ENCODE data around the gene TAF6.

TAF6 gene

DNA sequence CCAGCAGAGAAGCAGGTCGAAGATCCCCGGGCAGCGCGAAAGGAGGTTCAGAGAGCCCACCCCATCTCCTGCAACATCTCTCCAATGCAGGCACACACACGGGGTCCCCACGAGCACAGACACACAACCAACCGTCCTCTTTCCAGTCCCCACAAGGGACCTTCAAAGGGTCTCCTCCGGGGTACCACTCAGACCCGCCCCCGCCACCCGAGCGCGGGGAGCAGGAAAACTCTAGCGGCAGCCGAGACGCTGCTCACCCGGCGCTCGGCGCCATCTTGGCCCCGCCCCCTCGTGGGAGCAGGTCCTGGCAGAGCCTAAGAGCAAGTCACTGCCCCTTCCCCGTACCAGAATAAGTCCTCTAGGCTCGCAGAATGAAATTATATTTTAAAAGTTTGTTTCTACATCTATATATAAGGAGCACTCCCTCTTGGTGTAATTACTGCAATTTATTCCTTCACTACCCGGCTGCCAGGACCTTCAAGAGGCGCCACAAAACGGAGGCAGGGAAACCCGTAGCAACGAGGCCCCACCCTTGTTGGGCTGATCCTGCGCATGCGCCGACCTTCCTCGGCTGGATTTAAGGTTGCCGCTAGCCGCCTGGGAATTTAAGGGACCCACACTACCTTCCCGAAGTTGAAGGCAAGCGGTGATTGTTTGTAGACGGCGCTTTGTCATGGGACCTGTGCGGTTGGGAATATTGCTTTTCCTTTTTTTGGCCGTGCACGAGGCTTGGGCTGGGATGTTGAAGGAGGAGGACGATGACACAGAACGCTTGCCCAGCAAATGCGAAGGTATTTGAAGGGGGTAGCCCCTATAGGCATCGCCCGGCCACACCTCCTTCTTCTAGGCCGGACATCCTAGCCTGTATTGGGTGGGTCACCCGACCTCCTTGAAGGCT is at the start of gene TAF6, which contains the start of gene CNPY4 (continued):
- TF ChIP-seq, protein P1, sequence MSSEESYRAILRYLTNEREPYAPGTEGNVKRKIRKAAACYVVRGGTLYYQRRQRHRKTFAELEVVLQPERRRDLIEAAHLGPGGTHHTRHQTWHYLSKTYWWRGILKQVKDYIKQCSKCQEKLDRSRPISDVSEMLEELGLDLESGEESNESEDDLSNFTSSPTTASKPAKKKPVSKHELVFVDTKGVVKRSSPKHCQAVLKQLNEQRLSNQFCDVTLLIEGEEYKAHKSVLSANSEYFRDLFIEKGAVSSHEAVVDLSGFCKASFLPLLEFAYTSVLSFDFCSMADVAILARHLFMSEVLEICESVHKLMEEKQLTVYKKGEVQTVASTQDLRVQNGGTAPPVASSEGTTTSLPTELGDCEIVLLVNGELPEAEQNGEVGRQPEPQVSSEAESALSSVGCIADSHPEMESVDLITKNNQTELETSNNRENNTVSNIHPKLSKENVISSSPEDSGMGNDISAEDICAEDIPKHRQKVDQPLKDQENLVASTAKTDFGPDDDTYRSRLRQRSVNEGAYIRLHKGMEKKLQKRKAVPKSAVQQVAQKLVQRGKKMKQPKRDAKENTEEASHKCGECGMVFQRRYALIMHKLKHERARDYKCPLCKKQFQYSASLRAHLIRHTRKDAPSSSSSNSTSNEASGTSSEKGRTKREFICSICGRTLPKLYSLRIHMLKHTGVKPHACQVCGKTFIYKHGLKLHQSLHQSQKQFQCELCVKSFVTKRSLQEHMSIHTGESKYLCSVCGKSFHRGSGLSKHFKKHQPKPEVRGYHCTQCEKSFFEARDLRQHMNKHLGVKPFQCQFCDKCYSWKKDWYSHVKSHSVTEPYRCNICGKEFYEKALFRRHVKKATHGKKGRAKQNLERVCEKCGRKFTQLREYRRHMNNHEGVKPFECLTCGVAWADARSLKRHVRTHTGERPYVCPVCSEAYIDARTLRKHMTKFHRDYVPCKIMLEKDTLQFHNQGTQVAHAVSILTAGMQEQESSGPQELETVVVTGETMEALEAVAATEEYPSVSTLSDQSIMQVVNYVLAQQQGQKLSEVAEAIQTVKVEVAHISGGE (tag by site-specific recombination; conservative IDR thresholded peaks at IDR 0.05; ENCODE audit: low read depth), result peak; percentile 45
- TF ChIP-seq OSR2 (tag by site-specific recombination; IDR thresholded peaks at IDR 0.05) (0 out of 2 replicates have a peak, but pooled peaks have one; percentile 26), ZNF366 (tag by site-specific recombination; conservative IDR thresholded peaks at IDR 0.05) (no peak), ZBTB7A (tag by site-specific recombination; IDR thresholded peaks at IDR 0.05; ENCODE audit: low read depth) (peak; percentile 91), KLF1 (tag by site-specific recombination; IDR thresholded peaks at IDR 0.05) (peak; percentile 47), ZNF837 (tag by site-specific recombination; IDR thresholded peaks at IDR 0.05) (no peak), ZNF2 (tag by site-specific recombination; IDR thresholded peaks at IDR 0.05) (peak; percentile 85), ZNF610 (tag by site-specific recombination; IDR thresholded peaks at IDR 0.05; ENCODE audit: borderline replicate concordance) (0 out of 2 replicates have a peak, but pooled peaks have one; percentile 43), ZNF146 (tag by site-specific recombination; IDR thresholded peaks at IDR 0.05) (peak; percentile 18; the same call in 1 of the 2 replicates), GLIS2 (tag by site-specific recombination; IDR thresholded peaks at IDR 0.05) (peak; percentile 68), ZBTB26 (tag by site-specific recombination; optimal IDR thresholded peaks at IDR 0.05) (peak; percentile 20), SP2 (tag by site-specific recombination; IDR thresholded peaks at IDR 0.05) (peak; percentile 63), KLF9 (tag by site-specific recombination; IDR thresholded peaks at IDR 0.05; ENCODE audit: low read depth) (peak; percentile 93), ZNF341 (tag by site-specific recombination; IDR thresholded peaks at IDR 0.05; ENCODE audit: low read depth) (0 out of 2 replicates have a peak, but pooled peaks have one; percentile 18), ZBTB10 (tag by site-specific recombination; IDR thresholded peaks at IDR 0.05) (peak; percentile 87), ZNF571 (tag by site-specific recombination; IDR thresholded peaks at IDR 0.05) (no peak), ZNF626 (tag by site-specific recombination; IDR thresholded peaks at IDR 0.05) (no peak), WT1 (tag by site-specific recombination; IDR thresholded peaks at IDR 0.05) (0 out of 2 replicates have a peak, but pooled peaks have one; percentile 45), ZNF660 (tag by site-specific recombination; IDR thresholded peaks at IDR 0.05) (peak; percentile 82), ZNF10 (tag by site-specific recombination; IDR thresholded peaks at IDR 0.05) (no peak), KLF8 (tag by site-specific recombination; IDR thresholded peaks at IDR 0.05) (peak; percentile 93)
- TF ChIP-seq, protein P2, sequence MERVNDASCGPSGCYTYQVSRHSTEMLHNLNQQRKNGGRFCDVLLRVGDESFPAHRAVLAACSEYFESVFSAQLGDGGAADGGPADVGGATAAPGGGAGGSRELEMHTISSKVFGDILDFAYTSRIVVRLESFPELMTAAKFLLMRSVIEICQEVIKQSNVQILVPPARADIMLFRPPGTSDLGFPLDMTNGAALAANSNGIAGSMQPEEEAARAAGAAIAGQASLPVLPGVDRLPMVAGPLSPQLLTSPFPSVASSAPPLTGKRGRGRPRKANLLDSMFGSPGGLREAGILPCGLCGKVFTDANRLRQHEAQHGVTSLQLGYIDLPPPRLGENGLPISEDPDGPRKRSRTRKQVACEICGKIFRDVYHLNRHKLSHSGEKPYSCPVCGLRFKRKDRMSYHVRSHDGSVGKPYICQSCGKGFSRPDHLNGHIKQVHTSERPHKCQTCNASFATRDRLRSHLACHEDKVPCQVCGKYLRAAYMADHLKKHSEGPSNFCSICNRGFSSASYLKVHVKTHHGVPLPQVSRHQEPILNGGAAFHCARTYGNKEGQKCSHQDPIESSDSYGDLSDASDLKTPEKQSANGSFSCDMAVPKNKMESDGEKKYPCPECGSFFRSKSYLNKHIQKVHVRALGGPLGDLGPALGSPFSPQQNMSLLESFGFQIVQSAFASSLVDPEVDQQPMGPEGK (tag by site-specific recombination; IDR thresholded peaks at IDR 0.05), result peak; percentile 15; the same call in 1 of the 2 replicates
- TF ChIP-seq, protein P3, sequence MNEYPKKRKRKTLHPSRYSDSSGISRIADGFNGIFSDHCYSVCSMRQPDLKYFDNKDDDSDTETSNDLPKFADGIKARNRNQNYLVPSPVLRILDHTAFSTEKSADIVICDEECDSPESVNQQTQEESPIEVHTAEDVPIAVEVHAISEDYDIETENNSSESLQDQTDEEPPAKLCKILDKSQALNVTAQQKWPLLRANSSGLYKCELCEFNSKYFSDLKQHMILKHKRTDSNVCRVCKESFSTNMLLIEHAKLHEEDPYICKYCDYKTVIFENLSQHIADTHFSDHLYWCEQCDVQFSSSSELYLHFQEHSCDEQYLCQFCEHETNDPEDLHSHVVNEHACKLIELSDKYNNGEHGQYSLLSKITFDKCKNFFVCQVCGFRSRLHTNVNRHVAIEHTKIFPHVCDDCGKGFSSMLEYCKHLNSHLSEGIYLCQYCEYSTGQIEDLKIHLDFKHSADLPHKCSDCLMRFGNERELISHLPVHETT (tag by site-specific recombination; IDR thresholded peaks at IDR 0.05), result peak; percentile 86
- TF ChIP-seq, protein P4, sequence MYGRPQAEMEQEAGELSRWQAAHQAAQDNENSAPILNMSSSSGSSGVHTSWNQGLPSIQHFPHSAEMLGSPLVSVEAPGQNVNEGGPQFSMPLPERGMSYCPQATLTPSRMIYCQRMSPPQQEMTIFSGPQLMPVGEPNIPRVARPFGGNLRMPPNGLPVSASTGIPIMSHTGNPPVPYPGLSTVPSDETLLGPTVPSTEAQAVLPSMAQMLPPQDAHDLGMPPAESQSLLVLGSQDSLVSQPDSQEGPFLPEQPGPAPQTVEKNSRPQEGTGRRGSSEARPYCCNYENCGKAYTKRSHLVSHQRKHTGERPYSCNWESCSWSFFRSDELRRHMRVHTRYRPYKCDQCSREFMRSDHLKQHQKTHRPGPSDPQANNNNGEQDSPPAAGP (tag by site-specific recombination; IDR thresholded peaks at IDR 0.05), result peak; percentile 72; the same call in 1 of the 2 replicates
- TF ChIP-seq, protein P5, sequence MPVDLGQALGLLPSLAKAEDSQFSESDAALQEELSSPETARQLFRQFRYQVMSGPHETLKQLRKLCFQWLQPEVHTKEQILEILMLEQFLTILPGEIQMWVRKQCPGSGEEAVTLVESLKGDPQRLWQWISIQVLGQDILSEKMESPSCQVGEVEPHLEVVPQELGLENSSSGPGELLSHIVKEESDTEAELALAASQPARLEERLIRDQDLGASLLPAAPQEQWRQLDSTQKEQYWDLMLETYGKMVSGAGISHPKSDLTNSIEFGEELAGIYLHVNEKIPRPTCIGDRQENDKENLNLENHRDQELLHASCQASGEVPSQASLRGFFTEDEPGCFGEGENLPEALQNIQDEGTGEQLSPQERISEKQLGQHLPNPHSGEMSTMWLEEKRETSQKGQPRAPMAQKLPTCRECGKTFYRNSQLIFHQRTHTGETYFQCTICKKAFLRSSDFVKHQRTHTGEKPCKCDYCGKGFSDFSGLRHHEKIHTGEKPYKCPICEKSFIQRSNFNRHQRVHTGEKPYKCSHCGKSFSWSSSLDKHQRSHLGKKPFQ (tag by site-specific recombination; IDR thresholded peaks at IDR 0.05), result 0 out of 2 replicates have a peak, but pooled peaks have one; percentile 16

Measured in HEK293 (cell line).